Spleen (tissue), 7 donors: ENCODE results near the gene PIK3C2B.

Experiments used
- POLR2A ChIP-seq, 3 donors: fragments of 450-650 bp; IDR thresholded peaks; one replicate each; pipeline ENCODE4 v1.5.1; 2017; ENCODE audit warnings: antibody characterized with exemption in 3 of 3, mild to moderate bottlenecking in 1 of 3
- POLR2AphosphoS5 ChIP-seq, 3 donors: sonication (generic); formaldehyde crosslinking; IDR thresholded peaks; one replicate each; pipeline ENCODE4 v1.5.1; 2017; ENCODE audit warnings: antibody characterized with exemption in 3 of 3
- TF ChIP-seq, protein P1 (sequence below), 11 experiments: fragments of 200-600 bp in 7 of 11; fragments of 450-650 bp in 4 of 11; sonication (generic) in 4 of 11; IDR thresholded peaks in 8 of 11; conservative IDR thresholded peaks in 3 of 11; 1 replicate in 7 of 11; 2 replicates in 4 of 11; pipeline versions ENCODE4 v1.4.0 to v1.8.0; 2016 to 2021; ENCODE audit warnings: antibody characterized with exemption in 11 of 11, inconsistent platforms in 4 of 11, mild to moderate bottlenecking in 1 of 11
- donor health status: DM: no; HTN: no; CAD: no; lungs with moderate emphysema.
- donor health status: DM: no; HTN: no; CAD: no.
- donor health status: DM: no; HTN: no; CAD: no.

DNA sequence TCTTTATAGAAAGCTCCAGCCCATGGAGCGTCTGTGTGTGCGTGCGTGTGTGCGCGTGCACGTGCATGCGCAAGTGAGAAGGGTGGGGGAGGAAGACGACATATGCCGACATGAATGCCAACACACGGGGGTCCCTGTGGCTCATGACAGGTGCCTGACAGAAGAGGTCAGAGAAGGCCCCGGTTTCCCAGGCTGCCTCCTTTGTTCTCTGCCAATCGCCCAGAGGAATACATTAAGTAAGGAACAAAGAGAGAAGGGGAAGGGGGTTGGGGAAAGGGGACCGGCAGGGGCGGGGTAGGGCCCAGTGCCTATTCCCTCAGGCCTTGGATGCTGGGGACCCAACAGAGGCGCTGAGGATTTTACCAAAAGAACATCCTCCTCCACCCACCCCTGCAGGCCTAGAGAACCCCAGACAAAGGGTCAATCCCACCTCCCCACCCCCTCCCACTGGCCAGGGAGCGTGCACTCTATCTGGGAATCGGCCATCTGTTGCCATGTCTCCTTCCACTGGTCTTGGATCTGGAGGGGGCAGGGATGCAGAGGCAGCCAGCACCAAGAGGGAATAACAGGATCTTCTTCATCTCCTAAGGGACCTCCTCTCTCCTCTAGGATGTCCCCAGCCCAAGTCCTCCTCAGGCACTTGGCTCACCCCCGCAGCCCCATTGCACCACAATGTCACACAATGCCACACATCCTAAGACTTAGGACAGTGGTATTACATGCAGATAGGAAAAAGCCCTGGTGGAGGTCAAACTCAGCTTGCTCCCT, 39.4 kb downstream of the PIK3C2B start:
- TF ChIP-seq POLR2A (IDR thresholded peaks at IDR 0.05) = no peak
- TF ChIP-seq, protein P1, sequence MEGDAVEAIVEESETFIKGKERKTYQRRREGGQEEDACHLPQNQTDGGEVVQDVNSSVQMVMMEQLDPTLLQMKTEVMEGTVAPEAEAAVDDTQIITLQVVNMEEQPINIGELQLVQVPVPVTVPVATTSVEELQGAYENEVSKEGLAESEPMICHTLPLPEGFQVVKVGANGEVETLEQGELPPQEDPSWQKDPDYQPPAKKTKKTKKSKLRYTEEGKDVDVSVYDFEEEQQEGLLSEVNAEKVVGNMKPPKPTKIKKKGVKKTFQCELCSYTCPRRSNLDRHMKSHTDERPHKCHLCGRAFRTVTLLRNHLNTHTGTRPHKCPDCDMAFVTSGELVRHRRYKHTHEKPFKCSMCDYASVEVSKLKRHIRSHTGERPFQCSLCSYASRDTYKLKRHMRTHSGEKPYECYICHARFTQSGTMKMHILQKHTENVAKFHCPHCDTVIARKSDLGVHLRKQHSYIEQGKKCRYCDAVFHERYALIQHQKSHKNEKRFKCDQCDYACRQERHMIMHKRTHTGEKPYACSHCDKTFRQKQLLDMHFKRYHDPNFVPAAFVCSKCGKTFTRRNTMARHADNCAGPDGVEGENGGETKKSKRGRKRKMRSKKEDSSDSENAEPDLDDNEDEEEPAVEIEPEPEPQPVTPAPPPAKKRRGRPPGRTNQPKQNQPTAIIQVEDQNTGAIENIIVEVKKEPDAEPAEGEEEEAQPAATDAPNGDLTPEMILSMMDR (IDR thresholded peaks at IDR 0.05 in 8 of 11, conservative IDR thresholded peaks at IDR 0.05 in 3 of 11) = no peak
- TF ChIP-seq POLR2AphosphoS5 (IDR thresholded peaks at IDR 0.05) = no peak
